Measurements from ENCODE around the gene CRYBG1. TPM values are rescaled to one million over a fixed set of nuclear protein-coding genes. Genes with fewer than 3 reads are reported as not detected.

Gene CRYBG1
- total RNA-seq, 1 experiment from 2014 or later, result 19.9 TPM

- H3K4me2 ChIP-seq (ENCODE audit: low read length), result no peak overlapping the region
- BruUV-seq (replicated peaks), result no TSS peak
- no peak for TF ChIP-seq EZH2phosphoT487 (IDR thresholded peaks at IDR 0.05; ENCODE audit: borderline replicate concordance, low read length)
- TF ChIP-seq CTCF (conservative IDR thresholded peaks at IDR 0.05; ENCODE audit: low read depth, low read length), result no peak
- no peak for TF ChIP-seq EZH2 (IDR thresholded peaks at IDR 0.05; ENCODE audit: low read length, unreplicated experiment)
- DNase-seq (no peak), ATAC-seq (no peak)
- H3K9ac ChIP-seq (ENCODE audit: low read length), result no peak overlapping the region
- no peaks in the 10 kb centered on the region for H3K79me2 ChIP-seq (ENCODE audit: low read length)
- no peak overlapping the region for H2AFZ ChIP-seq (ENCODE audit: low read length)
- no peaks in the 10 kb centered on the region for H4K20me1 ChIP-seq (ENCODE audit: low read length)
- ChIA-PET CTCF (no interaction called here), POLR2A (ENCODE audit: unreplicated experiment) (no interaction called here)
- no peak overlapping the region for H3K4me3 ChIP-seq (ENCODE audit: low read length)
- H3K9me3 ChIP-seq (ENCODE audit: low read length), result no peaks in the 10 kb centered on the region
- no peak overlapping the region for H3K27ac ChIP-seq (ENCODE audit: low read length)
- no peaks in the 10 kb centered on the region for H3K9me2 ChIP-seq (replicated peaks; ENCODE audit: low read length)
- no peaks in the 10 kb centered on the region for H3K36me3 ChIP-seq (ENCODE audit: low read depth, low read length)
- intact Hi-C loops (cut with micrococcal nuclease), result loop anchor here (5.0 kb wide), 1 partner anchor 42 kb away; no protein-coding TSS in a partner anchor
- peaks cover 22% of the 10 kb centered on the region for H3K4me1 ChIP-seq (ENCODE audit: insufficient read depth, low read length)
- H3F3A ChIP-seq (ENCODE audit: low read length, unreplicated experiment), result no peaks in the 10 kb centered on the region
- no peaks in the 10 kb centered on the region for H3K27me3 ChIP-seq (ENCODE audit: low read length)
Measured at GRCh38 chr6:106470316-106470715, 109.8 kb downstream of the CRYBG1 start.

GRCh38 chr6:106470811-106471210 lies 110.3 kb downstream of the CRYBG1 start:
- ChIA-PET POLR2A (ENCODE audit: unreplicated experiment) (no interaction called here), CTCF (no interaction called here)
- H3K27me3 ChIP-seq (ENCODE audit: low read length), result no peaks in the 10 kb centered on the region
- no TSS peak for BruUV-seq (replicated peaks)
- no peak overlapping the region for H2AFZ ChIP-seq (ENCODE audit: low read length)
- no peaks in the 10 kb centered on the region for H4K20me1 ChIP-seq (ENCODE audit: low read length)
- intact Hi-C loops (cut with micrococcal nuclease), result loop anchor here (5.0 kb wide), 1 partner anchor 41 kb away; no protein-coding TSS in a partner anchor
- no peaks in the 10 kb centered on the region for H3F3A ChIP-seq (ENCODE audit: low read length, unreplicated experiment)
- no peak overlapping the region for H3K4me2 ChIP-seq (ENCODE audit: low read length)
- H3K27ac ChIP-seq (ENCODE audit: low read length), result no peak overlapping the region
- no peak overlapping the region for H3K4me3 ChIP-seq (ENCODE audit: low read length)
- no peaks in the 10 kb centered on the region for H3K9me3 ChIP-seq (ENCODE audit: low read length)
- H3K79me2 ChIP-seq (ENCODE audit: low read length), result no peaks in the 10 kb centered on the region
- no peaks in the 10 kb centered on the region for H3K9me2 ChIP-seq (replicated peaks; ENCODE audit: low read length)
- no peak overlapping the region for H3K9ac ChIP-seq (ENCODE audit: low read length)
- H3K36me3 ChIP-seq (ENCODE audit: low read depth, low read length), result no peaks in the 10 kb centered on the region
- ATAC-seq (no peak), DNase-seq (no peak)
- peaks cover 27% of the 10 kb centered on the region for H3K4me1 ChIP-seq (ENCODE audit: insufficient read depth, low read length)
- TF ChIP-seq CTCF (conservative IDR thresholded peaks at IDR 0.05; ENCODE audit: low read depth, low read length), result no peak
- no peak for TF ChIP-seq EZH2phosphoT487 (IDR thresholded peaks at IDR 0.05; ENCODE audit: borderline replicate concordance, low read length)
- TF ChIP-seq EZH2 (IDR thresholded peaks at IDR 0.05; ENCODE audit: low read length, unreplicated experiment), result no peak

GRCh38 chr6:106473812-106474211 lies 113.3 kb downstream of the CRYBG1 start:
- CTCF ChIA-PET, result no interaction called here
- ATAC-seq (peak; percentile 74), DNase-seq (peak; percentile 75)
- Histone ChIP-seq H3K27ac (ENCODE audit: low read length) (peak overlapping the region; percentile 67), H3K4me2 (ENCODE audit: low read length) (peak overlapping the region; percentile 31; the same call in 1 of the 2 replicates), H4K20me1 (ENCODE audit: low read length) (no peaks in the 10 kb centered on the region), H3F3A (ENCODE audit: low read length, unreplicated experiment) (no peaks in the 10 kb centered on the region), H3K9ac (ENCODE audit: low read length) (0 out of 2 replicates have a peak overlapping the region, but pooled peaks have one; percentile 2), H3K9me2 (replicated peaks; ENCODE audit: low read length) (no peaks in the 10 kb centered on the region), H3K79me2 (ENCODE audit: low read length) (no peaks in the 10 kb centered on the region), H3K36me3 (ENCODE audit: low read depth, low read length) (no peaks in the 10 kb centered on the region), H3K4me1 (ENCODE audit: insufficient read depth, low read length) (peaks cover 43% of the 10 kb centered on the region), H3K27me3 (ENCODE audit: low read length) (no peaks in the 10 kb centered on the region), H3K9me3 (ENCODE audit: low read length) (no peaks in the 10 kb centered on the region), H3K4me3 (ENCODE audit: low read length) (no peak overlapping the region), H2AFZ (ENCODE audit: low read length) (no peak overlapping the region)
- BruUV-seq (replicated peaks), result no TSS peak
- intact Hi-C loops (cut with micrococcal nuclease), result loop anchor here (5.0 kb wide), 1 partner anchor 38 kb away; no protein-coding TSS in a partner anchor
- POLR2A ChIA-PET (ENCODE audit: unreplicated experiment), result no interaction called here
- TF ChIP-seq EZH2phosphoT487 (IDR thresholded peaks at IDR 0.05; ENCODE audit: borderline replicate concordance, low read length), result no peak
- TF ChIP-seq EZH2 (IDR thresholded peaks at IDR 0.05; ENCODE audit: low read length, unreplicated experiment), result no peak

Data from PC-3 (cell line).